Activated CD4-positive, alpha-beta memory T cell treated with anti-CD3 and anti-CD28 coated beads, Interleukin-2, amount 10 ng/mL, durations not matched to agents 7 days and 5 days (primary cell): ENCODE results near the gene BRPF1. TPM values are rescaled to one million over a fixed set of nuclear protein-coding genes. Genes with fewer than 3 reads are reported as not detected.
A peak's percentile ranks its signal among the peaks of the same experiment; 100 is the strongest.

Experiments used
- CTCF ChIA-PET: fragments of 350-600 bp; sonication (Branson Sonifier 250); formaldehyde crosslinking; loops from one replicate; lab custom pipeline; 2021; ENCODE audit warnings: antibody characterized with exemption, inconsistent platforms; lab: Charles Lee
- POLR2A ChIA-PET: fragments of 350-600 bp; sonication (Branson Sonifier 250); formaldehyde crosslinking; loops from one replicate; lab custom pipeline; 2021; ENCODE audit warnings: antibody characterized with exemption; lab: Charles Lee
- DNase-seq: peaks from one replicate; pipeline ENCODE4 v3.0.0-alpha.2; 2020
- H3K27ac Mint-ChIP-seq: one replicate; pipeline ENCODE4 v1.8.0; 2021; ENCODE audit warnings: mild to moderate bottlenecking, mixed read lengths
- H3K27me3 Mint-ChIP-seq: one replicate; pipeline ENCODE4 v1.8.0; 2021; ENCODE audit warnings: mixed read lengths
- H3K36me3 Mint-ChIP-seq: one replicate; pipeline ENCODE4 v1.8.0; 2021; ENCODE audit warnings: low read depth, mixed read lengths
- H3K4me1 Mint-ChIP-seq: one replicate; pipeline ENCODE4 v1.8.0; 2021; ENCODE audit warnings: mixed read lengths
- H3K4me3 Mint-ChIP-seq: one replicate; pipeline ENCODE4 v1.8.0; 2021; ENCODE audit warnings: mild to moderate bottlenecking, mixed read lengths
- H3K9me3 Mint-ChIP-seq: one replicate; pipeline ENCODE4 v1.8.0; 2021; ENCODE audit warnings: mixed read lengths
- total RNA-seq, 2 experiments: library from RNA; stranded (reverse); gene quantifications; one replicate each; pipeline ENCODE4 v1.2.3, GENCODE V29; 2021

The BRPF1 gene
- total RNA-seq, 2 experiments from 2014 or later, result 38.9 to 41.9 TPM

DNA sequence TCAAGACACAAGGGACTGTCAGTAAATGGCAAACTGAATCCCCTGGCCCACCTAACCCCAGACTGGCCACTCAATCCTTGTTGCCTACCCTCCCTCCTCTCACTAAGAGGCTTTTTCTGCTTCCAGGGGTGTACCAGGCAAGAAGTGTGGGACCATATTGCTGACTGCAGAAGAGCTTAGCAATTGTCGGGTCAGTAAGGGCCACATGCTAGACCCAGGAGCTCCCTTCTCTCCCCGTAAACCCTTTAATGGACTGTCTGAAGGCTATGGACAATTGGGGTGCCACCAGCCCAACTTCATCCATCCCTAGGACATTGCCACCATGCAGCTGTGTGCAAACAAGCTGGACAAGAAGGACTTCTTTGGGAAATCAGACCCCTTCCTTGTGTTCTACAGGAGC lies 19.1 kb upstream of the BRPF1 start:
- CTCF ChIA-PET, result interaction anchor here (1.4 to 2.1 kb wide), 2 partner anchors 9 to 15 kb away, joined by 3 to 5 read pairs; no protein-coding TSS in a partner anchor

GRCh38 chr3:9713142-9713541 lies 18.4 kb upstream of the BRPF1 start:
- H3K9me3 Mint-ChIP-seq, result no peaks in the 10 kb centered on the region
- H3K4me1 Mint-ChIP-seq, result peaks cover 2% of the 10 kb centered on the region
- H3K27me3 Mint-ChIP-seq, result peaks cover 15% of the 10 kb centered on the region
- DNase-seq, result no peak
- ChIA-PET CTCF (no interaction called here), POLR2A (no interaction called here)
- no peak overlapping the region for H3K27ac Mint-ChIP-seq
- no peak overlapping the region for H3K4me3 Mint-ChIP-seq
- H3K36me3 Mint-ChIP-seq, result no peaks in the 10 kb centered on the region

More for the DNA sequence above, 19.1 kb upstream of the BRPF1 start:
- POLR2A ChIA-PET, result no interaction called here
- peaks cover 12% of the 10 kb centered on the region for H3K27me3 Mint-ChIP-seq
- H3K27ac Mint-ChIP-seq, result no peak overlapping the region
- H3K9me3 Mint-ChIP-seq, result no peaks in the 10 kb centered on the region
- H3K4me1 Mint-ChIP-seq, result peaks cover 2% of the 10 kb centered on the region
- H3K36me3 Mint-ChIP-seq, result no peaks in the 10 kb centered on the region
- H3K4me3 Mint-ChIP-seq, result no peak overlapping the region
- DNase-seq, result no peak

GRCh38 chr3:9715136-9715535 lies 16.4 kb upstream of the BRPF1 start:
- Mint-ChIP-seq H3K4me3 (no peak overlapping the region), H3K27ac (no peak overlapping the region), H3K9me3 (no peaks in the 10 kb centered on the region), H3K36me3 (no peaks in the 10 kb centered on the region), H3K27me3 (peaks cover 15% of the 10 kb centered on the region), H3K4me1 (peaks cover 2% of the 10 kb centered on the region)
- DNase-seq, result no peak
- POLR2A ChIA-PET, result no interaction called here
- CTCF ChIA-PET, result interaction anchor here (3.6 kb wide), 1 partner anchor 13 kb away, joined by 19 read pairs; no protein-coding TSS in a partner anchor

DNA sequence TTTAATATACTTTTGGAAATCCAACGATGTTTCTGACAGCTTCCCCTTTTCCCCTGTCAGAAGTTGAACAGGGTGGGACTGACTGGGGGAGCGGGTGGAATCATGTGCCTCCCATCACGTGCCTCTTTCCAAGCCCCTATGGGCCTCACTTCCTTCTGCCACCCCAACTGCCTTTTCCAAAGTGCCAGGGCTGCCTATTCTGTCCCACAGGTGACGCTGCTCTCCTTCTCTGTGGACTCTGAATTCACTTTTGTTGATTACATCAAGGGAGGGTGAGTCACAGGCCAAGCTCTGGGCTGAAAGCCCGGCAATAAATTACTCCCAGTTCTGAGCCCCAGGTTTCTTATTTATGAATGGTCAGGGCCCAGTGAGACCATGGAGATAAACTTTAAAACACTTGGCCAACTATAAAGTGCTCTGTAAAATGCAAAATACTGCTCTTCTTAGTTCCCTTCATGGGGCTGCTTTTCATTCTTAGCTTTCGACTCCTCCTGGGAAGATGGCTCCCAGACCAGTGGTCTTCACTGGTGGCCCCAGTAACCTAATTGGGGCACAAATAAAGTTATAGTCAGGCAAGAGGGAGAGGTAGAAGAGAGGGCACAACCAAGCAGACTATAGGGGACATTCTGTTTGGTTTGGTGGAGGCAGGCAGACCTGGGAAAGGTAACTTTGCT lies 15.6 kb upstream of the BRPF1 start:
- ChIA-PET POLR2A (no interaction called here), CTCF (interaction anchor here (1.0 to 3.6 kb wide), 3 partner anchors 12 to 217 kb away, joined by 3 to 19 read pairs (median 3); partner anchors contain the start of gene CRELD1)
- peaks cover 2% of the 10 kb centered on the region for H3K4me1 Mint-ChIP-seq

GRCh38 chr3:9716801-9717555 lies 14.6 kb upstream of the BRPF1 start:
- Mint-ChIP-seq H3K4me3 (no peak overlapping the region), H3K27ac (no peak overlapping the region), H3K4me1 (peaks cover 2% of the 10 kb centered on the region), H3K27me3 (peaks cover 15% of the 10 kb centered on the region), H3K36me3 (no peaks in the 10 kb centered on the region), H3K9me3 (no peaks in the 10 kb centered on the region)
- DNase-seq, result no peak
- ChIA-PET CTCF (interaction anchor here (1.1 to 3.6 kb wide), 2 partner anchors 11 to 216 kb away, joined by 3 to 19 read pairs; partner anchors contain the start of gene CRELD1), POLR2A (no interaction called here)

More for the DNA sequence above, 15.6 kb upstream of the BRPF1 start:
- H3K36me3 Mint-ChIP-seq, result no peaks in the 10 kb centered on the region
- no peak overlapping the region for H3K4me3 Mint-ChIP-seq
- peak; percentile 40 for DNase-seq
- no peak overlapping the region for H3K27ac Mint-ChIP-seq
- H3K9me3 Mint-ChIP-seq, result no peaks in the 10 kb centered on the region
- peaks cover 15% of the 10 kb centered on the region for H3K27me3 Mint-ChIP-seq

GRCh38 chr3:9717563-9717962 lies 14.0 kb upstream of the BRPF1 start:
- H3K4me1 Mint-ChIP-seq, result peaks cover 2% of the 10 kb centered on the region
- no peaks in the 10 kb centered on the region for H3K9me3 Mint-ChIP-seq
- H3K36me3 Mint-ChIP-seq, result no peaks in the 10 kb centered on the region
- no peak overlapping the region for H3K27ac Mint-ChIP-seq
- peaks cover 15% of the 10 kb centered on the region for H3K27me3 Mint-ChIP-seq
- POLR2A ChIA-PET, result no interaction called here
- H3K4me3 Mint-ChIP-seq, result no peak overlapping the region
- CTCF ChIA-PET, result interaction anchor here (0.8 kb wide), 1 partner anchor 10 kb away, joined by 4 read pairs; no protein-coding TSS in a partner anchor
- DNase-seq, result no peak

DNA sequence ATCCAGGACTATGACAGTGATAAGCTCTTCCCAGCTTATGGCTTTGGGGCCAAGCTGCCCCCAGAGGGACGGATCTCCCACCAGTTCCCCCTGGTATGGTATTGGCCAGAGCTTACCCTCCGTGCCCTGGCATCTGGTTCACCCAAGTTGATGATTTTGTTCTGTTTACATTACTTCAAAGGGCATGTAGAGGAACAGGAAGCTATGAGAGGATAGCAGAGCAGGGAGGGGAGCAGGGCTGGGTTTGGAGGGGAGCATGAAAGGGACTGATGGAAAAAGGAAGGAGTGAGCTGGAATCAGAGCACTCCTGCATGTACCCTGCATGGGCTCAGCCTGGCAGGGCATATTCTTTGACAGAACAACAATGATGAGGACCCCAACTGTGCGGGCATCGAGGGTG lies 13.4 kb upstream of the BRPF1 start:
- CTCF ChIA-PET, result interaction anchor here (0.8 kb wide), 1 partner anchor 9 kb away, joined by 4 read pairs; no protein-coding TSS in a partner anchor
- Mint-ChIP-seq H3K4me3 (no peak overlapping the region), H3K27me3 (peaks cover 16% of the 10 kb centered on the region), H3K9me3 (no peaks in the 10 kb centered on the region), H3K27ac (no peak overlapping the region), H3K4me1 (peaks cover 2% of the 10 kb centered on the region), H3K36me3 (no peaks in the 10 kb centered on the region)
- POLR2A ChIA-PET, result interaction anchor here (1.0 kb wide), 1 partner anchor 38 kb away, joined by 3 read pairs; no protein-coding TSS in a partner anchor
- no peak for DNase-seq

GRCh38 chr3:9721015-9721699 lies 10.4 kb upstream of the BRPF1 start:
- CTCF ChIA-PET, result interaction anchor here (0.8 to 3.3 kb wide), 3 partner anchors 9 to 219 kb away, joined by 3 to 14 read pairs (median 3); partner anchors contain the start of gene BRPF1
- H3K9me3 Mint-ChIP-seq, result no peaks in the 10 kb centered on the region
- H3K36me3 Mint-ChIP-seq, result no peaks in the 10 kb centered on the region
- H3K27me3 Mint-ChIP-seq, result peaks cover 14% of the 10 kb centered on the region
- no peak overlapping the region for H3K27ac Mint-ChIP-seq
- no peak overlapping the region for H3K4me3 Mint-ChIP-seq
- no peak for DNase-seq
- H3K4me1 Mint-ChIP-seq, result no peaks in the 10 kb centered on the region
- POLR2A ChIA-PET, result interaction anchor here (2.1 kb wide), 1 partner anchor 10 kb away, joined by 6 read pairs; the partner anchor contains the start of gene BRPF1

DNA sequence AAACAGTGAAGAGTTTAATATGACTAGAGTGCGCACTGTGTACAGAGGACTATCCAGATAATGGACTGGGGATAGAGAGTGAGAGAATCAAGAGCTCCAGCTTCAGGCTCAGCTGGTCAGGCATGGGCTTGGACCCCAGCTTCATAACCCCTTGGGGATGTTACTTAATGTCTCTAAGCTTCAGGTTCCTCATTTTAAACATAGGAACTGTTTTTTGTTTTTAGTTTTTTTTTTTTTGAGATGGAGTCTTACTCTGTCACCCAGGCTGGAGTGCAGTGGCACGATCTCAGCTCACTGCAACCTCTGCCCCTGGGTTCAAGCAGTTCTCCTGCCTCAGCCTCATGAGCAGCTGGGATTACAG lies 9.9 kb upstream of the BRPF1 start:
- CTCF ChIA-PET, result interaction anchor here (0.8 to 3.3 kb wide), 3 partner anchors 10 to 220 kb away, joined by 3 to 14 read pairs (median 3); partner anchors contain the start of gene BRPF1
- Mint-ChIP-seq H3K36me3 (no peaks in the 10 kb centered on the region), H3K27ac (no peak overlapping the region), H3K4me3 (no peak overlapping the region), H3K27me3 (peaks cover 14% of the 10 kb centered on the region), H3K9me3 (no peaks in the 10 kb centered on the region), H3K4me1 (peaks cover 3% of the 10 kb centered on the region)
- POLR2A ChIA-PET, result interaction anchor here (2.1 kb wide), 1 partner anchor 10 kb away, joined by 6 read pairs; the partner anchor contains the start of gene BRPF1
- DNase-seq, result no peak

DNA sequence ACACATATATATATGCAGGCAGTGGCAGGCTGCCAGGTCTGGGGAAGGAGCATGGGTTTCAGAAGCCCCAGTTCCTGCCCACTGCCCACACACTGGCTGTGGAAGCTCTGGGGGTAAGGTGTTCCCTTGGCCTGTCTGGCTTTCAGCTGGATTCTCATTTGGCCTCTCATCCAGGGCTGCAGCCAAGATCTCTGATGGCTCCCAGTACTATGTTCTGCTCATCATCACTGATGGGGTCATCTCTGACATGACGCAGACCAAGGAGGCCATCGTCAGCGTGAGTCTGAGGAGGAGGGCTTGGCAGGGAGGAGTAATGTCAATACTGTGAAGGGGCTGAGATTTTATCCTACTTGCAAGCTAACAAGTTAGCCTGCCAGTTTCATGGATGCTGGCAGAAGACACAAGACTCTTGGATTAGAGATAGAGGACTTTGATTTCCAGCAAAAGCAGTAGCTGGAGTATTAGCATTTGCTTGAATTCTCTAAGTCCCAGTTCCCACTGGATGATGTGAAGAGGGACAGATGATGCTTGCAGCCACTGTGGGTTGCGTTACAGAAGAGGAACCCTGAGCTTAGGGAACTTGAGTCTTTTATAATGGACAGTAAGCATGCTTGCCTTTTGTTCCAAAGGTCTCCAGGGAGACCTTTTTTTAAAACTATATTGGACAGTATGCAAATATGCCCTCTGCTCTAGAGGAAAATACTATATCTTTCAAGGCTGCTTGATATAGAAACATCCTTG lies 5.6 kb upstream of the BRPF1 start:
- POLR2A ChIA-PET, result interaction anchor here (1.5 kb wide), 1 partner anchor 363 kb away, joined by 4 read pairs; the partner anchor contains the start of gene THUMPD3

DNA sequence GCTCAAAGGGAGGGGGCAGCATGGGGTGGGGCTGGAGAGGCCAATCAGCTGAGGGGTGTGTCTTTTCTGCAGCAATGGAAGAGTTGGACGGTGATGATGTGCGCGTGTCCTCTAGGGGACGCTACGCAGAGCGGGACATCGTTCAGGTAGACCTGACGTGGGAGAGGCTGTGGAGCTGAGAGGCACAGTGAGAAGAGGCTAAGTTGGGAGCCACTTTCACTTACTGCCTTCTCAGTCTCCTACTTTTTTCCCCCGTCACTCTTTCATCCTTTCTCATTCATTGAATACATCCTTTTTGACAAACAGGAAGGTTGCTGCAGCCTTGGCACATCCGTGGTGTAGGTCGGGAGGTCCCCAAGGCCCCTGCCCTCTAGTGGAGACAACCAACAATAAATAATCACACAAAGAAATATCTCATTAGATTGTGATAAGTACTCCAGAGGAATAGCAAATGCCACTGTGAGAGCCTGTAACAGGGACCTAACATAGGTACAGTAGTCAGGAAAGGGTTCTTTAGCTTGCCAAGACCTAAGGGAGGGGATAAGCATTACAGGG lies 4.4 kb upstream of the BRPF1 start:
- peak; percentile 70 for DNase-seq
- H3K4me1 Mint-ChIP-seq, result peaks cover 31% of the 10 kb centered on the region
- POLR2A ChIA-PET, result interaction anchor here (0.9 to 1.8 kb wide), 5 partner anchors 24 to 364 kb away, joined by 3 to 7 read pairs (median 4); partner anchors contain the start of genes ARPC4, MTMR14, TADA3 and THUMPD3
- H3K4me3 Mint-ChIP-seq, result peak overlapping the region; percentile 67
- peaks cover 6% of the 10 kb centered on the region for H3K27me3 Mint-ChIP-seq
- H3K9me3 Mint-ChIP-seq, result no peaks in the 10 kb centered on the region
- CTCF ChIA-PET, result interaction anchor here (0.6 to 3.1 kb wide), 31 partner anchors 9 to 374 kb away, joined by 3 to 21 read pairs (median 4); partner anchors contain the start of genes CAMK1, MTMR14, OGG1 and RPUSD3
- no peaks in the 10 kb centered on the region for H3K36me3 Mint-ChIP-seq
- H3K27ac Mint-ChIP-seq, result peak overlapping the region; percentile 24

More for the DNA sequence above, 5.6 kb upstream of the BRPF1 start:
- Mint-ChIP-seq H3K4me3 (no peak overlapping the region), H3K27me3 (peaks cover 6% of the 10 kb centered on the region), H3K36me3 (no peaks in the 10 kb centered on the region), H3K27ac (no peak overlapping the region), H3K9me3 (no peaks in the 10 kb centered on the region), H3K4me1 (peaks cover 30% of the 10 kb centered on the region)
- no peak for DNase-seq
- CTCF ChIA-PET, result interaction anchor here (2.3 kb wide), 1 partner anchor 223 kb away, joined by 17 read pairs; no protein-coding TSS in a partner anchor
